Limb (tissue), 2 donors: ENCODE measurements around the gene MRTFB.
A peak's percentile ranks its signal among the peaks of the same experiment; 100 is the strongest.
"Not testable (repeated sequence)": the region's sequence is repeated elsewhere in the genome, so short reads cannot be mapped to it uniquely, and the experiment has no call there.

Source experiments
- DNase-seq, 2 donors: peaks; one replicate each; pipeline ENCODE4 v3.0.0-alpha.2; 2016; ENCODE audit errors: extremely low spot score in 2 of 2

The MRTFB gene

DNA sequence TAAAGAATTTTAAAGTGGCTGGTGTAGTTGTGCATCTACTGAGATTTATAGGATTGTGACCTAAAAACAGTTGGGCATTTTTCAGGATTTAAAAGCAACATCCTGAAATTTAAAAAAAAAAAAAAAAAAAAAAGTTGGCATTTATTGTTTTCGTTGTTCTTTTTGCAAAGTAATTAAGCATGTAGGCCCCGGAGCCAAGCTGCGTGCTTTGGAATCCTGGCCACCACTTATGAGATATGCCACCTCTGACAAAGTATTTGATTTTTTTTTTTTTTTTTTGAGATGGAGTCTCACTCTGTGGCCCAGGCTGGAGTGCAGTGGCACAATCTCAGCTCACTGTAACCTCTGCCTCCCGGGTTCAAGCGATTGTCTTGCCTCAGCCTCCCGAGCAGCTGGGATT is 112.8 kb downstream of the MRTFB start:
- DNase-seq = not testable (repeated sequence)

DNA sequence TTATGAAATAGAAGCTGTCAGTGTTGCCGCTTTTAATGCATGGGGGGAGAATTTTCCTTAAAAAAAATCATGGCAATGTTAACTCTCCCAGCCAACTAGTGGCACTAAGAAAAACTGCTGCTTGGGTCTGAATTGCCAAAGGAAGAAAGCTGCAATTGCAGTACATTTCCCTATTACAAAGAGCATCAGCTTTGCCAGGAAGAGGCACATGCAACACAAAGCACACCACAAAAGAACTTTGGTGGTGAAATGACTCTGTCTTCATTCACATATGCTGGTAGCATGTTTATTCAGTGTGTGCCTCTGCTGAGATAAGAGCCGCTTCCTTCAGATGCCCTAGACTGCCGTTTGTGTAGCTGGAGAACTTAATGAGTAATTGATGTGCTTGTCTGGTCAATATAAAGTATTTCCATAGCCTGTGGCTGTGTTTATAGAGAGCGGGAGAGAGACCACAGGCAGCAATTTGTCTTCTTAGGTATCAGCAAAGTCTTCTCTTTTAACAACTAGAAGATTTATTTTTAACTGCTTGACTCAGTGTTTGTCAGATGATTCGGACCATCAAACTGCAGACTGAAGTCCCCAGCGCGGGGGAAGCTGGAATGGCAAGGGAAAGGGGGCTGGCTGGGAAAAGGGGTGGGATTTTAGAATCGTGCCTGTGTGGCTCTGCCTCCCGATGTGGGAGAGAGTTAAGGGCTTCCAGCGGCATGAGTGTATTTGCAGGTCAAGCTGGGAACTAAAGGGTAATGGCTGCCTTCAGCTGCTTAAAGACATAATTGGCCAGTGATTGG is 115.1 kb downstream of the MRTFB start:
- DNase-seq = peak; percentile 51 to 68

DNA sequence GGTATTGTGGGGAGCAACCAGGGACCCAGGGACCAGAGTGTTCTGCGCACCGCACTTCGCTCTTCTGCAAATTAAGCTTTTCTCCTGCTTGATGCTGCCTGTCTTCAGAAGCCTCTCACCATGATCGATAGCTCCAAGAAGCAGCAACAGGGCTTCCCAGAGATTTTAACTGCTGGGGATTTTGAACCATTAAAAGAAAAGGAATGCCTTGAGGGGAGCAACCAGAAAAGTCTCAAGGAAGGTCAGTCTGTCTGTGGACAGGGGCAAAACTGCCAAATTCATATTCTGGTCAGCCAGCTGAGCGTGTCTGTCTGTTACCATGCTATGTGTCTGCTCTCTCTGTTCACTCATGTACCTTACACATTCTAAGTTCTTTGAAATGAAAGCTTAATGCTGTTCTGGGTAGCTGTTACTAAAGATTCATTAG is 115.7 kb downstream of the MRTFB start:
- no peak for DNase-seq

- no peak for DNase-seq
These were observed 116.6 kb downstream of the MRTFB start for GRCh38 chr16:14187517-14188338.

DNA sequence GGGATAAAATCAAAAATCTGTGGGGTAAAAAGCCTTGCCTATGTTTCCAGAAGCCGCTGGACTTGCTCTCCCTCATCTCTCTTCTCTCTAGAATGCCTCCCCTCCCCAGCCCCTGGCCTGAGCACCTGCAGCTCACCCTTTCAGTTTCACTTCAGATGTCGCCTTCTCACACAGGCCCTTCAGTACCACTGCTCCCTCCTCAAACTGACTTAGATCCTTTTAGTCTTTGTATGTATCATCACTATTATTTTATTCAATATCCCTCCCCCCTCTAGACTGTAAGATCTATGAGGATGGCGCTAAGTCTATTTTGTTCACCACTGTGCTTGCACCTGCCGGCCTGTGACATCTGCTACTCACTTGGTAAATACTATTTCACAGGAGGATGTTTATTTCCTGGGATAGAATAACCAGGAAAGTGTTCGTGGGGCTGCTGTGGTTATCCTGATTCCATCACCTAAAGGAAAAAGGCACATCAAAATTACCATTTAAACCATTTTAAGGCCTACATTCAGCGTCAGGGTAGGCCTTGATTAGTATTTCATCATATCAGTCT is 122.3 kb downstream of the MRTFB start:
- DNase-seq = no peak

- no peak for DNase-seq
These were observed 123.6 kb downstream of the MRTFB start for GRCh38 chr16:14194721-14195120.

GRCh38 chr16:14196011-14196410 is 124.9 kb downstream of the MRTFB start:
- DNase-seq = no peak

DNA sequence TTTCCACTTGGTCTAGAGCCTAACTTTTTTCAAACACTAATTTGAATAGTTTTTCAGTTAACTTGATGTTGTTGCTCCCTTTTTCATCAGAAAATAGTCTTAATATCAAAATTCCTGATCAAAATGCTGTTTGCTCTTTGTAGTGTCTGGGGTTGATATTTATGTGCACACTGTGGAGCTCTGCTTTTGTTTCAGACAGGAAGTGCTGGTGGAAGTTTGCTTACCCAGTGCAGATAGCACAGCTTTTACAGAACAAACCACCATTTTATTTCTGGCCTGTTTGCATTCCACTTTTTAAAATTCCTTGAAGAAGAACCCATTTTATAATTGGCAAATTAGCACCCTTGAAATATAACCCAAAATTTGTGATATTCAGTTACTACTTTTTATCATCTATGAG is 125.4 kb downstream of the MRTFB start:
- DNase-seq = no peak

- DNase-seq = no peak
These were observed 126.9 kb downstream of the MRTFB start for GRCh38 chr16:14198012-14198411.

DNA sequence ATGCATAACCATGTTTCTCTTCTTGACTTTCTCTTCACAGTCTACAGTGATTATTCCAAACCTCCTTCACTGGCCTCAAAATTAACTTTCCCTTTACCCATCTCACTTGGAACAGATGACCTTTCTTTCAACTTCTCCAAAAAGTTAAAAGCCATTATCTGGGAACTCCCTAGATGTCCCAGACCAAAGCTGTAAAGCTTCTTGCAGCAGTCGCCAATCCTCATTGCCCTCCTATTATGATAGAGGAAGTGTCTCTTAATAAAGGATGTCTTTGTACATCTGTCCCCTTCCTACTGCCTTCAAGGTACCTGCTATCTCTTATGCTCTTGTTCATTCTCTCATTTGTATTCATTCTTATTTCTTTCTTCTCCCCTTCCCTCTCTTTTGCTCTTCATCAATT is 127.5 kb downstream of the MRTFB start:
- DNase-seq = no peak

- no peak for DNase-seq
These were observed 128.1 kb downstream of the MRTFB start for GRCh38 chr16:14199199-14199598.

- no peak for DNase-seq
These were observed 128.5 kb downstream of the MRTFB start for GRCh38 chr16:14199624-14200023.

GRCh38 chr16:14202095-14202494 is 131.0 kb downstream of the MRTFB start:
- no peak for DNase-seq

GRCh38 chr16:14202697-14203096 is 131.6 kb downstream of the MRTFB start:
- no peak for DNase-seq

GRCh38 chr16:14203166-14203565 is 132.0 kb downstream of the MRTFB start:
- no peak for DNase-seq

DNA sequence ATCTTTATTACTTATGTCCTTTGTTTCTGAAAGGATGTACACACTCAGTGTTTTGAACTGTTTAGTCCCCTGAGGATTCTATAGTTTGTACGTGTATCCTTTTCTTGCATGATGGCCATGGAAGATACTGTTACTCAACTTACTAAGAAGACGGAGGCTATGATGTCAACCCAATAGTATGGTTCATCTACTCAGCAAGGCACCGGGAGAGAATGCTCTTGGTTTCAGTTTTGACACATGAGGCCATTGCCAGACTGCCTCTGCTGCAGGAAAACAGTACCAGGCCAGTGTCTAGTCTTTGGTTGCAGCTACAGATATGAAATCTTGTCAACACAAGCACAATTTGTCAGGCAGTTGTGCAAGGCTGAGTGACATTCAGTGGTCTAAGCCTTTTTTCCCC is 134.5 kb downstream of the MRTFB start:
- DNase-seq = no peak

- no peak for DNase-seq
These were observed 140.9 kb downstream of the MRTFB start for GRCh38 chr16:14211856-14212543.

GRCh38 chr16:14215941-14216340 is 144.8 kb downstream of the MRTFB start:
- DNase-seq = no peak

DNA sequence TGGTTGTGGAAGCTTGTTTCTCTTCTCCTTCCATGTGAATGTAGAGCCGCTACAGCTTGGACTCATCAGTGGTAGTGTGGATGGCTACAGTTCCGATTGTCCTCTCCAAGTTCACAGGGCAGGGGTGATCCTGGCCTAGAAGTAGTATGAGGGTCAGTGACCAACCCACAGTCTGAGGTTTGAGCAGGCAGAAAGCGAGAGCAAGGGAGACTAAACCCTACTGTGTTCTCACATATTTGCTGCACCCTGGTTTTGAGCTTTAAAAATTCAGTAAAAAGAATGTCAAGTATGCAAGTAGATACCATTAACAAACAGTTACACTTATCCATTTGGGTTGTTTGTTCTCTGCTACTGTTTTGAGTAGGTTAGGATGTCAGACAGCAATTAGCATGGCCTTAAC is 148.9 kb downstream of the MRTFB start:
- DNase-seq = no peak

DNA sequence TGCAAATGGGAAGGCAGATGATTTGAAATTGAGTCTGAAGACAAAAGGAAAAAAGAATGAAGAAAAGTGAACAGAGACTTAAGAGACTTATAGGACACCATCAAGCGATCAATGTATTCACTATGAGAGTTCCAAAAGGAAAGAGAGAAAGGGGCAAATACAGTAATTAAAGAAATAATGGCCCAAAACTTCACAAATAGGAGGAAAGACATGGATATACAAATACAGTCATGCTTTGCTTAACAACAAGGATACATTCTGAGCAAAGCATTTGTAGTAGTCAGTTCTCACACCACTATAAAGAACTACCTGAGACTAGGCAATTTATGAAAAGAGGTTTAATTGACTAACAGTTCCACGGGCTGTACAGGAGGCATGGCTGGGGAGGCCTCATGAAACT is 152.5 kb downstream of the MRTFB start:
- DNase-seq = no peak

- no peak for DNase-seq
These were observed 154.3 kb downstream of the MRTFB start for GRCh38 chr16:14225457-14225856.
